Chondrocyte (in vitro differentiated cells): ENCODE measurements around the gene MSRB3. TPM values are rescaled to one million over a fixed set of nuclear protein-coding genes. Genes with fewer than 3 reads are reported as not detected.

Experiments used
- DNase-seq: peaks from one replicate; pipeline ENCODE4 v3.0.0; 2021; ENCODE audit warnings: mixed read lengths, low spot score
- H3K27ac Mint-ChIP-seq: one replicate; pipeline ENCODE4 v1.8.0; 2021; ENCODE audit warnings: mild to moderate bottlenecking, moderate library complexity, mixed read lengths; ENCODE audit not compliant: unreplicated experiment
- H3K27me3 Mint-ChIP-seq: 2 replicates; pipeline ENCODE4 v1.8.0; 2021; ENCODE audit warnings: low read depth, mixed read lengths
- H3K36me3 Mint-ChIP-seq: 2 replicates; pipeline ENCODE4 v1.8.0; 2021; ENCODE audit warnings: low read depth, mixed read lengths
- H3K4me1 Mint-ChIP-seq: 2 replicates; pipeline ENCODE4 v1.8.0; 2021; ENCODE audit warnings: low read depth, mild to moderate bottlenecking, mixed read lengths
- H3K4me3 Mint-ChIP-seq: one replicate; pipeline ENCODE4 v1.8.0; 2021; ENCODE audit warnings: mild to moderate bottlenecking, moderate library complexity, mixed read lengths; ENCODE audit not compliant: unreplicated experiment
- H3K9me3 Mint-ChIP-seq: 2 replicates; pipeline ENCODE4 v1.8.0; 2021; ENCODE audit warnings: low read depth, mixed read lengths
- CTCF ChIP-seq: fragments of 200-600 bp; sonication (generic); IDR thresholded peaks from 2 replicates; pipeline ENCODE4 v1.5.0; 2021; ENCODE audit warnings: antibody characterized with exemption, mild to moderate bottlenecking, moderate library complexity
- total RNA-seq: library from RNA; stranded (reverse); gene quantifications from 3 replicates; pipeline ENCODE4 v1.2.1, GENCODE V29; 2021

The MSRB3 gene
- total RNA-seq, 1 donor from 2014 or later = 160 TPM

DNA sequence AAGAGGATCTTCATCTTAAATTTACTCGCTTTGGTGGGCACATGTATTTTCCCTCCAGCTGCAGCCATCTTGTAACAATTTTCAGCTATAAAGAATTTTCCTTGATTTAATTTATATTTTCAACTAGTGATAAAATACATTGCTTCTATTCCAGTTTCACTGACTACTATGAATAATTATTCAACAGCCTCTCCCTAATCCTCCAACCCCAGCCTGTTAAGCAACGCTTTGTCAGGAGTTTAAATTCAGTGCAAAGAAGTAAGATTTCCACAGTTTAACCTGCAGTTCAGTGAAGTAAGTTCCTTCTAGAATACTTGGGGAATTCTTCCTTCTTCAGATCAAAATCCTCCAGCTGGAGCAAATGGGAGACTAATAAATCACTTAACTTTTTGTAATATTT lies 180.2 kb downstream of the MSRB3 start:
- H3K4me1 Mint-ChIP-seq = peaks cover 16% of the 10 kb centered on the region

GRCh38 chr12:65459545-65459944 lies 181.1 kb downstream of the MSRB3 start:
- H3K27ac Mint-ChIP-seq = peak overlapping the region; percentile 9
- TF ChIP-seq CTCF = no peak
- H3K4me3 Mint-ChIP-seq = no peak overlapping the region

More for the DNA sequence above, 180.2 kb downstream of the MSRB3 start:
- TF ChIP-seq CTCF = no peak
- Mint-ChIP-seq H3K9me3 (no peaks in the 10 kb centered on the region), H3K4me3 (no peak overlapping the region), H3K27me3 (no peaks in the 10 kb centered on the region), H3K27ac (no peak overlapping the region), H3K36me3 (peaks cover 35% of the 10 kb centered on the region)
- no peak for DNase-seq

DNA sequence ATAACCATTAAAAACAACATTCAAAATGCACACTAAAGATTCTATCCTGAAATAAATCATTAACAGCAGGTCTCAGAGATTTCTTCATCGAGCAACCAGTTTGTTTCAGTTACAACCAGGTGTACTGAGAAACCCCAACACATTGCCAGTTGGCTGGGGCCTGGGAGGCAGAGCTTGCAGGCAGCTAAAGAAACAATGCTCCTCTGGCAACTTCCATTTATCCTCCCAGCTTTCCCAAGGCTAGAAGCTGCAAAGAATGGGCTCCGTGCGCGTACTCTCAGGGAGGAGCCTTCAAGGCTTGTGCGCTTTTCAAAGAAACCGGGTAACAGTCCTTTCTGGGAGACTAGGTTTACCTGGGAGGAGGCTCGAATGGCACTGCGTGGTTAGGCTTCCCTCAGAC lies 181.6 kb downstream of the MSRB3 start:
- peaks cover 26% of the 10 kb centered on the region for H3K4me1 Mint-ChIP-seq
- no peak overlapping the region for H3K27ac Mint-ChIP-seq
- DNase-seq = no peak
- no peaks in the 10 kb centered on the region for H3K27me3 Mint-ChIP-seq
- H3K9me3 Mint-ChIP-seq = no peaks in the 10 kb centered on the region
- peaks cover 29% of the 10 kb centered on the region for H3K36me3 Mint-ChIP-seq
- TF ChIP-seq CTCF = no peak
- no peak overlapping the region for H3K4me3 Mint-ChIP-seq

More at GRCh38 chr12:65459545-65459944, 181.1 kb downstream of the MSRB3 start:
- H3K4me1 Mint-ChIP-seq = peaks cover 21% of the 10 kb centered on the region
- no peak for DNase-seq
- H3K9me3 Mint-ChIP-seq = no peaks in the 10 kb centered on the region
- H3K36me3 Mint-ChIP-seq = peaks cover 29% of the 10 kb centered on the region
- no peaks in the 10 kb centered on the region for H3K27me3 Mint-ChIP-seq

GRCh38 chr12:65461017-65461416 lies 182.5 kb downstream of the MSRB3 start:
- no peaks in the 10 kb centered on the region for H3K27me3 Mint-ChIP-seq
- no peak overlapping the region for H3K27ac Mint-ChIP-seq
- no peak for TF ChIP-seq CTCF
- no peaks in the 10 kb centered on the region for H3K9me3 Mint-ChIP-seq
- H3K4me1 Mint-ChIP-seq = peaks cover 31% of the 10 kb centered on the region
- peaks cover 30% of the 10 kb centered on the region for H3K36me3 Mint-ChIP-seq
- no peak overlapping the region for H3K4me3 Mint-ChIP-seq
- no peak for DNase-seq

GRCh38 chr12:65462484-65462883 lies 184.0 kb downstream of the MSRB3 start:
- TF ChIP-seq CTCF = no peak
- H3K4me1 Mint-ChIP-seq = peaks cover 32% of the 10 kb centered on the region
- no peak overlapping the region for H3K4me3 Mint-ChIP-seq
- no peaks in the 10 kb centered on the region for H3K9me3 Mint-ChIP-seq
- H3K36me3 Mint-ChIP-seq = peaks cover 28% of the 10 kb centered on the region
- no peak overlapping the region for H3K27ac Mint-ChIP-seq
- H3K27me3 Mint-ChIP-seq = no peaks in the 10 kb centered on the region
- no peak for DNase-seq
